ENCODE measurements around the gene GALNT10.
A peak's percentile ranks its signal among the peaks of the same experiment; 100 is the strongest.

GALNT10 gene

DNA sequence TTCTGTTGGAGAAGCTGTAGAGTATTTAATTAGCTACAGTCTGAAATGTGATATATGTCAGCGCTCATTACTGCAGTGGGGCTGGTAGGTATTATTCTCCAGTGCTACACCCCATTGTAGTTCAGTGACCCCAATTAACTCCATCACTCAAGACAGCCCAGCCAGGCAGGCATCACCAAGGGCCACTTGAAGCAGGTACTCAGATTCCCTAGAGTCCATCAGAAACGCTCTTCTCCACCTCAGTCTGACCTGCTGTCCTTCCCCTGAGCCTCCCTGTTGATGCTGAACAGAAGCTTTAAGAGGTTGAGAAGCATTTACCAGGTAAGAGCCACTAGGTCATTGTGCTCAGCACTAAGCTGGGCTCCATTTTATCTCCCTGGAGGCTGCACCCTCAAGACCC is 71.8 kb downstream of the GALNT10 start:
- no peak for FAIRE-seq
- no peak for DNase-seq (ENCODE audit: insufficient read length, low spot score)

DNA sequence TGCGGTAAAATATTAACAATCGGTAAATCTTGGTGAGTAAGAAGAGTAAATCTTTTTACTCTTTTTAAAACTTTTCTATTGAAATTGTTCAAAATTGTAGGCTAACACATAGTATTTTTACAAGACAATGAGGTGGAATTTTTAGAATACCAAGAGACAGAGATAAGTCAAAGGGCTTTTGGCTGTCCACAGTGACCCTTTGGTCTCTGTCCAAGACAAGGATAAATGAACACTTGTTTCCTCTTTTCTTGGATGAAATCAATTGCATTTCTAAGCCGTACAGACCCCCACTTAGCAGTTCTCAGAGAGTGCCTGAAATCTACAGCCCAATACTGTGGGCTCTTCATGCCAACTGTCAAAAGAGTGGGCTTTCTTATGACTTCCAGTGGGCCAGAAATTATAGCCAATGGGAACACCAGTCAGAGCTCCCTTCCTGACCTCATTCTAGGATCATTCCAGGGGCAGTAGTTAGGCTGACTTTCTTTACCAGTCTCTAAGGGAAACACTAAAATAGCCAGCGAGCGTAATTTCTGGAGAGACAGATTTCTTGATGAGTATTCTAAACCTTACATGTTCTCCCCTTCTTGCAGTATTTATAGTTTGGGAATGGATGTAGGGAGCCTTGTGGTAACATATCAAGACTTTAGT is 74.1 kb downstream of the GALNT10 start:
- no peak for DNase-seq (ENCODE audit: insufficient read length, low spot score)
- FAIRE-seq = peak; percentile 11

DNA sequence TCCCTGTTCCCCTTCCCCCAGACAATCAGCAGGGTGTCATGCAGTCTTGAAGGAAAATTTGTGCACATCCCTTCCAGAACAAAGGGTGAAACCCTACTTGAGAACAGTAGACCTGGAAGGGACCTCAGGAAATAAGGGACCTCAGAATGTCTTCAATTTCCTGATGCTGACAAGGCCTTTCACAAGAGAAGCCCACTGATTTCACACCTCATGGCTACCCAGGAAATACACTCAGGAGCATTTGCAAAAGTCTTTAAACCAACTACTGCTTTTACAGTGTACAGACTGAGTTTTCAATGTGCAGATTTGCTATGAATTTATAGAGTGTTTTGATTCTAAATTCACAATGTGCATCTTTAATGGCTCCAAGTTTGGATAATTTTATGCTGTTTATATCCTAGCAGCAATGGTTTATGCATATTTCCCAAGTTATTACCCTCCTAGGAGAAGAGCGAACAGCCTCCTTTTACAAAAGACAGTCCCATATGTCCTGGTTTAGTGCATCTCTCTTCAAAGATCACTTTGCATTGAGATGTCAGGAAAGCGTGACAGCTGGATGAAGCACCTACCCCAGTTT is 74.8 kb downstream of the GALNT10 start:
- no peak for FAIRE-seq
- DNase-seq (ENCODE audit: insufficient read length, low spot score) = no peak

DNA sequence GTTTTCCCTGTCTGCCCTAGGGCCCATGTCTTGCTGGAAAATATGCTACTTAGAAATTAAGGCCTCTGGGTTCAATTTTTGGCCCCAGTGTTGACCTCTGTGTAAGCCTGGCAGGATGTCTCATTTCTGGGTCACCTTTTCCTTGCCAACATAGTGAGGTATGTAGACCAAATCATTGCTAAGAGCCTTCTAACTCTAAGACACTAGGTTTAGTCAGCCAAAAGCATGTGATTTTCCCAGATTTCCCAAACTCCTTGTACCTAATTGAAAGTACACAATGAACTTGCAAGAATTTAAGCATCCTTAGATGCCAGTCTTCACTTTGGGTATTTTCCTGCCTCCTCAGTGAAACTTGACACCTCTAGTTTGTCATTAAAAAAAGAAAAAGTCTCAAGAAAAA is 77.0 kb downstream of the GALNT10 start:
- FAIRE-seq (no peak), DNase-seq (ENCODE audit: insufficient read length, low spot score) (no peak)

DNA sequence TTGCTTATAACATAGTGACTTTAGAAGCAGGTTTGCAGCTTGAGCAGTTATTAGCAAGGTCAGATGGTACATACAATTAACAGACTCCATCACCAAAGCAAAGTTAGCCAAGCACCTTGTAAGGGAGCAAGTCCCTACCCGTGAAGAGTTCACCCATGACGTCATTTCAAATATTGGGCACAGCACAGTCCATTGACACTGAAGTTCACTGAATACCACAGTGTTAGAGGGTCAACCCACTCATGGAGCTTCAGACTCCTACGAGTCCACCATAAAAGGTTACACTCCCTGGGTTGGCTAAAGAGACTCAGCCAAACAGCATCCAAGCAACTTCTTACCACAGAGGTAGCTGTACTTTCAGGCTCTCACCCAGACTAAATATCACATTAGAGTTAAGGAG is 77.5 kb downstream of the GALNT10 start:
- FAIRE-seq = no peak

DNA sequence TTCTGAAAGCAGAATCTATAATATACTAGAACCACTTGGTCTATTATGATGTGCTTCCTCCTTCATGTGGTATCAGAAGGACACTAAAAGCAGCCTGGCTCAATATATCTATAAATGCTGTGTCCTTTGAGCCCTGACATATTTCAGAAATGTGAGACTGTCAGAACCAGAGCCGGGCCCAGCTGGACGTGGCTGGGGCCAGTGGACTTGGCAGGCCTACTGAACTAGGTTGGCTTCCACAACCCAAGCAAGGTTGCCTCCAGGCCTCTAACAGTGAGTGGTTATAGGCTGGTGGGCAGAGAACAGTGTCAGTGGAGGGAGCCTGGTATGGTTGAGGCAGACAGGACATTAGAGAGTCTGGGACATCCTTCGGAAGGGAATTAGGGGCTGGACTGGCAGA is 78.9 kb downstream of the GALNT10 start:
- DNase-seq (ENCODE audit: insufficient read length, low spot score) = no peak
- FAIRE-seq = no peak

More for the DNA sequence above, 77.5 kb downstream of the GALNT10 start:
- no peak for DNase-seq (ENCODE audit: insufficient read length, low spot score)

DNA sequence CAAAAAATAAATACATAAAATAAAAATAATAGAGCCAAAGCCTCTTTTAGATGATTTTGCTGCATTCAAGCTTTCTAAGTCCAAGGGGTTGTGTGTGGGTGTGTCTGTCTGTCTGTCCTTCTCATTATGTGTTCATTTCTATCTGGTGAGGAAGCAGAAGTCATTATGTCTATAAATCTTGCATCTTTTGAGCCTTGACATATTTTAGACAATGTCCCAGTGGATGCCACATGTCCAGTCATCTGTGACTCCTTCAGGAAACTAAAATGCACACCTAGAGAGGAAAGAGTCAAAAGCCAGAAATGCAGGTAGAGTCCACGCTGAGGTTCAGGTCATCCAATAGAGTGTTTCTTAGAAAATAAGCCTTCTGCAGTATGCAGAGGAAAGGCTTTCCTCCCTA is 80.9 kb downstream of the GALNT10 start:
- FAIRE-seq = no peak

DNA sequence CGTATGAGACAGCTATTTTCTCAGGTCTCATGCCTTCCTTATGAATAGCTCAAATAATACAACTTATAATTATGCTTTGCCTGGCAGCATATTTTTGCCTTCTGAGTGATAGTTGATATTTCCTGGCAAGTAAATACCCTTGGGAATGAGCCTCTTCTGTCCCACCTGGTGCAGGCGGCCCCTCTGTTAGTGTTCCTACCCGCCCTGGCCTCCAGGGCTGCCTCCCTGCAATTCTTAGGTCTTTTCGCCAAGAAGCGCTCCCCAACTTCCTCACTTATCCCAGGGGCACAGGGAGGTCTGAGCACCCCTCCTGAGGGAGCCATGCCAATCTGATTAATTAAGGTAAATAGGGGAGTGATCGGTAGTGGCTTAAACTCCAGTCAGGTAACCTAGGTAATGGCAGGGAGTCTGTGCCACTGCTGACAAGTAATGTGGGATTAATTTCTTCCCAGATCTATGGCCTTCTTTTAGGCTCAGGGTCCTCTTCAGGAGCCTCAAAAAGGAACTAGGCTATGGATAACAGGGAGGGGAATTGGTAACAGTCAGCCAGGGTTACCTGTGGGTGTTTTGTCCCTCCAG is 81.5 kb downstream of the GALNT10 start:
- FAIRE-seq = no peak

More for the DNA sequence above, 80.9 kb downstream of the GALNT10 start:
- DNase-seq (ENCODE audit: insufficient read length, low spot score) = no peak

DNA sequence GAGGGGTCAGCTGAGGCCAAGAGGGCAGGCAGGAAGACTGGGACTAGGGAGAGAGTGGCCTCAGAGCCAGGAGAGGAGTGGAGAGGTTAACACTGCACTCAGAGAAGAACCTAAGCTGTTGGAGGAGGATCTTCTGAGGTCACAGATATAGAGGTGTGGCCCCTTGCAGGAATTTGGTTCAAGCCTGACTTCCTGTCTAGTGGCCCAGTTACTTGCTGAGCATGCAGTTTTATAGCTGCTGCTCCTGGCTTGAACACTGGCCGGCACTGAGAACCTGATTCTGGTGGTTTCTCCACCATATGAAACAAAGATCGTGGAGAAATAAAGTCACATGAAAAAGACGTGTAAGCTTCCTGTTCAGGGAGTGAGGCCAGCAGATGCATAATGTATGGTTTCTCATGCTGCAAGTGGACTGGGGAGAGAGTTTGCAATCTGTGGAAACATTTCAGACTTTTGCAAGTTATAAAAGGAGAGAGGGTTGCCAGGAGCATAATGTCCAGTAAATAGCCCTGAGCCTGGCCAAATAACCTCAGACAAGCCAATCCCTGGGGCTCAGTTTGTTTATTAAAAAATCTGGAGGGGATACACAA is 82.6 kb downstream of the GALNT10 start:
- FAIRE-seq = peak; percentile 83

More for the DNA sequence above, 81.5 kb downstream of the GALNT10 start:
- DNase-seq (ENCODE audit: insufficient read length, low spot score) = no peak

DNA sequence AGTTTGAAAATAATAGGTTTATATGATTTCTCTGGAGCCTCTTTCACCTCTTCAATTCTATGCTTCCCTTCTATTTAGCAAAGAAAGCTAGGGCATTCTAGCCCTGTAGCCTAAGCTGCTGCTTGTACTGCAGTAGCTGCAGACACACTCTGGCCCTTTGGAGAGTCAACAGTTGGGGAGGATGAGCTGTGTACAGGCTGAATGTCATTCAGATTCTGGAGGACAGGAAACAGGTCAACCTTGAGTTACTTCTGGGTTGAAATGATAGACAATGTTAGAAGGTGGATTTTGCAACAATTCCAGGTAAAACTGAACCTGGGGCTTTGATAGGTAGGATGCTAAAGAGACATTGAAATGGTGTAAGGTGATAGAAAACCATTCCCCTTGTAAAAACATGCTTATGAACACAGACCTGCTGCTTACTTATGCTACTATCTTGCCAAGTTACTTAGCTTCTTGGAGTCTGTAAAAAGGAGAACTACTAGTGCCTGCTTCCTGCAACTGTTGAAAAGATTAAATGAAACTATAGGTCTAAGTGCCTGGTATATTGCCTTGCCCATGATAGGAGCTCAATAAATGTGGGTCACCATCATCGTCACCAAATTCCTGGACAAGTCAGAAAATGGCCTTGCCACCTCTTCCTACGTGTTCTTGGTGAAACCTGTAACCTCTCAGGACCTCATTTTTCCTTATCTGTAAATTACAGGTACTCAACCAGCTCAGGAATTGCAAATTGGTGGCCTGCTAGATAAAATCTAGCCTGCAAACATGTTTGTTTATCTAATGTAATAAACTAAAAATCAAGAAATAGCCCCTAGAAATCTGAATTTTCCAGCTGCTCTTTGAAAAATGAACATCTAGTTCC is 83.7 kb downstream of the GALNT10 start:
- DNase-seq (ENCODE audit: insufficient read length, low spot score) (no peak), FAIRE-seq (peak; percentile 45)

More for the DNA sequence above, 82.6 kb downstream of the GALNT10 start:
- DNase-seq (ENCODE audit: insufficient read length, low spot score) = no peak

DNA sequence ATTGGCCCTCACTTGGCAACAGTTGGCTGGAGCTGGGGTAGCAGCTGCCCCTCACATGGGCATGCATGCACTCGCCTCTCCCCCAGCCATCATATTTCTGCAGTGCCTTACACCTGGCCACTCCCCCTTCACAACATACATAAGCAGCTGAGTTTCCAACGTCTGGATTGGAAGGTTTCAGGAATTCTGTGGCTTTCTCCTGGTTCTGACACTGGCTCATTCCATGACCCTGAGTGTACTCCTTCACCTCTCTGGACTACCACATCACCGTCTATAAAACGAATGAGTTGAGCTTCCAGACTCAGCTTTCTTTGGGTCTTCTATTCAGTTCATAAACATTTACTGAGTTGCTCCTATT is 84.3 kb downstream of the GALNT10 start:
- no peak for DNase-seq (ENCODE audit: insufficient read length, low spot score)
- FAIRE-seq = peak; percentile 11

DNA sequence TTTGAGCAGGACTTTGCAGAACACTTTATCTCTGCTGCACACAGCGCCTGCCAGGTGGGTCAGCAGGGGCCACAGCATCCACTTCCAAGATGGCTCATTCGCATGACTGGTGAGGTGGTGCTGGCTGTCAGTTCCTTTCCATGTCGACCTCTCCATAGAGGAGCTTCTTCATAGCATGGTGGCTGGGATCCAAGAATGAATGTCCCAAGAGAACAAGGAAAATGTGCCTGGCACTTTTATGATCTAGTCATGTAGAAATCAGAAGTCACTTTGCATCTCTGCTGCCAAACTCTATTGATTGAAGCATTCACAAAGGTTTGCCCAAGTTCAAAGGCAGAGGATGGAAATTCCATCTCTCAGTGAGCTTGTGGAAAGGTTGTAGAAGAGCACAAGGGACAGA is 85.0 kb downstream of the GALNT10 start:
- DNase-seq (ENCODE audit: insufficient read length, low spot score) (no peak), FAIRE-seq (no peak)

DNA sequence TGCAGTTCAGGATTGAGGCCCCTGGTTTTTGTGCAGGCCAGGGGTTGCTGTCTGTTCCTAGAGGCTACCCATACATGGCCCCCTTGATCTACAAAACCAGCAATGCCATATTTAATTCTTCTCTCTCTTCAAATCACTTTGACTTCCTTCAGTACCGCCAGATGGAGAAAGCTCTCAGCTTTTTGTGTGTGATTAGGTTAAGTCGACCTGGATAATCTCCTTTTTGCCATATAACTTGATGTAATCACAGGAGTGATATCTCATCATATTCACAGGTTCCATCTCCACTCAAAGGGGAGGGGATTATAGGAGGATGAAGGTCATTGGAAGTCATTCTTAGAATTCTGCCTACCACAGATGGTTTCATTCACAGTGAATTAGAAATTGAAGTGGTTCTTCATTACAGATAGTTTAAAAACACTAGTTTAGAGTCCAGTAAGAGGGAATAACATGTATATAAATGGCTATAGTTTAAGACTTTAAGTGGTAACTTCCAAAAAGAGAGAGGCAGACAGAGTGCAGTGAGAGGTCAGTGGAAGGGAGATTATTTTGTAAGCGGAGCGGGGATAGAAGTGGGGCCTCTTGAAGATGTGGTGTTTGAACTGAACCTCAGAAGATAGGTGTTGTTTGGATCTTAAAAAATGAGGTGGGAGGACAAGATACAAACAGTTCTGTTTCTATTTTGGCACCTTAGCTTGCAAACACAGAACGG is 85.9 kb downstream of the GALNT10 start:
- peak; percentile 71 for FAIRE-seq
- DNase-seq (ENCODE audit: insufficient read length, low spot score) = no peak

DNA sequence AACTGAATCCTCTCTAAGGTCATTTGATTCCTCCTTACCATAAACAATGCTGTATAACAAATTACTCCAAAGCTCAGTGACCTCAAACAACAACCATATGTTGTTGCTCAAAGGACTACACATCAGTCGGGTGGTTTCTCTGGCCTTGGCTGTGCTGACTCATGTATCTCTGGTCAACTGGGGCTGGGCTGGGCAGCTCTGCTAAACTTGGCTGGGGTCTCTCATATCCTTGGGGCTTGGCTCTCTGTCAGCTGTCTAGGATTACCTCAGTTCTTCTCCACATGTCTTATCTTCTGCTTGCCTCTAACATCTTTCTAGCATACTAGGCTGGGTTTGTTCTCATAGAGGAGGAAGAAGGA is 86.4 kb downstream of the GALNT10 start:
- DNase-seq (ENCODE audit: insufficient read length, low spot score) (no peak), FAIRE-seq (no peak)

DNA sequence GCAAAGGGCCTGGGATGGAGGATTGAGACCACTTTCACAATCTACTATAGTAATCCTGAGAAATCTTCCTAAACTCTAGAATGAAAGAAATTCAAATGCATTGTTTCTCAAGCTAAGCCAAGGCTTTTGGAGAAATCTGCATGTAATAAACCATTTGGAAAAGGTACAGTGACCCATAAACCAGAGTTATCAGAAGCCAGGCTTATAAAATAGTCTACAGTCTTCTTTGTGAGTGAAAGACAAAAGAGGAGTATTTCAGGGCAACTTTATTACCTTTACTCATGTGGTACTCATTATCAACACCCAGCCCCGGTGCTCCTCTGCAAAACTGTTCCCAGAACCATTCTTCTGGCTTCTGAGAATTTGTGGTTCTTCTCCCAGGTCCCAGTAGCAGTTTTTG is 87.0 kb downstream of the GALNT10 start:
- FAIRE-seq (no peak), DNase-seq (ENCODE audit: insufficient read length, low spot score) (no peak)

DNA sequence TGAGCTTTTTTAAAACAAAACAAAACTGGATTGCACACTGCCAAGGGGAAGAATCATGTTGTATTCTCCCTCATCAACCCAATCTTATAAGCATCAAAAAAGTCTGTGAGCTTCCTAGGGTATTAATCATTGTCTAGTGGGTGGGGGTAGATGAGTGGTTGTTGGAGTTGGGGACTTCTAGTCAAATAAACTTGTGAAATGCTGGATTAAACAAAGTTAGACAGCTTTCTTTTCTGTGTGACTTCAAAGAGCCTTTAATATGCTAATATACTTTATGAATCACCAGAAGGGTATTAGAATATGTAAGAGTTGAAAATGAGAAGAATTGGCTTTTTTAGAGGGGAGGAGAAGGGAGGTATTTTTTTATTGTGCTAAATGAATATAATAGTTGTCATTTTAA is 87.7 kb downstream of the GALNT10 start:
- no peak for DNase-seq (ENCODE audit: insufficient read length, low spot score)
- no peak for FAIRE-seq

DNA sequence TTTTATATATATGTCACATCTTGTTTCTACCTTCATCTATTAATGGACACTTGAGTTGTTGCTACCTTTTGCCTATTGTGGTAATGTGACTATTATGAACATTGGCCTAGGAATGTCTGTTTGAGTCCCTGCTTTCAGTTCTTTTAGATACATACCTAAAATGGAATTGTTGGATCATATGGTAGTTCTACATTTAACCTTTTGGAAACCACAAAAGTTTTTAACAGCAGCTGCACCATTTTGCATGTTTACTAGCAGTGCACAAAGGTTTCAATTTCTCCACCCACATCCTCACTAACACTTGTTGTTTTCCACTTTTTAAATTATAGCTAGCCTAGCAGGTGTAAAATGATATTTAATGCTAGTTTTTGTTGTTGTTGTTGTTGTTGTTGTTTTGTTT is 88.4 kb downstream of the GALNT10 start:
- DNase-seq (ENCODE audit: insufficient read length, low spot score) (no peak), FAIRE-seq (peak; percentile 71)

DNA sequence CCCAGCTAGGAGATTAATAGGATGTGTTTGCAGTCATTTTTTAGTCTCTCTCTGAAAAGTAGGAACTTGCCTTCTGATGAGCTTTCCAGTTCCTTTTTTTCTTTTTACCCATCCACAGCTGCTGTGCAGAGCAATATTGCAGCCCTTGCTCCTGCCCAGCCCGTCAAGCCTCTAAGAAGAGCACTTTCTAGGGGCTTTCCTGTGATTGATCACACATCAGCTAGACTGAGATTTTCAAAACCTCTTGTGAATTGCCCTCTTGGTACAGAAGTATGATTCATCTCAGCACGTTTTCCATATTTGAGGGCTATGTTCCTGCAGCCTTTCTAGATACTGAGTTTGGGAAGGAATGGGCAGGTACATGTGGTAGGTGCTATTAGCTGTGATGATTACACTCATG is 93.9 kb downstream of the GALNT10 start:
- DNase-seq (ENCODE audit: insufficient read length, low spot score) = no peak

DNA sequence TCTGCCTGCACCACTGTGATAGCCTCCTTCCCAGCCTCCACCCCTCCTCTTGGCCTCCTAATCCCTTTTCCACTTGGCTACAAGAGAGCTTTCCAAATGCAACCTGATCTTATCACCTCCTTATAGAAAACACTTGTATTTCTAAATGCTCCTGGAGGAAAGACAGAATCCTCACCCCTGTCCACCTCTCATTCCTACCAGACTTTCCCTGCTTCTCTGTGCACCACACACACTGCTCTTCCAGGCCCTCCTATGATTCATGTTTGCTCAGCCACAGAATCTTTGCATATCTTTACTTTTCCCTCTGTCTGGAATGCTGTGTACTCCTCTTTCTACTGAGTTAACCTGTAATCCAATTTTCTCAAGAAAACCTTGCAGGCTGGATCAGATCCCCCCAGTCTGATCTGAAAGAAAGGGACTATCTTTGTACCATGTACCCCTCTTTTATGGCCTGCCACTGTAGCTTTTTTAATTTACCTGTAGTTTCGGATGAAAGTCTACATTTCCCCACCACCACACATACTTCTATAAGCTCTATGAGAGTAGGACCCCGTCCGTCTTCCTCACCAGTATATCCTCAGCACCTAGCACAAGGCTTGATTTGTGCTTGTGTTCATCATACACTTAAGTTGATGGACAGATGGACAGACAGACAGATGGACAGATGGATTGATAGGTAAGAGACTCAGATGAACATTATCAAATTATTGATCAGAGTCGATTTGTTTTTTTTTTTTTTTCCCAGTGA is 95.3 kb downstream of the GALNT10 start:
- no peak for FAIRE-seq

More for the DNA sequence above, 93.9 kb downstream of the GALNT10 start:
- peak; percentile 93 for FAIRE-seq

DNA sequence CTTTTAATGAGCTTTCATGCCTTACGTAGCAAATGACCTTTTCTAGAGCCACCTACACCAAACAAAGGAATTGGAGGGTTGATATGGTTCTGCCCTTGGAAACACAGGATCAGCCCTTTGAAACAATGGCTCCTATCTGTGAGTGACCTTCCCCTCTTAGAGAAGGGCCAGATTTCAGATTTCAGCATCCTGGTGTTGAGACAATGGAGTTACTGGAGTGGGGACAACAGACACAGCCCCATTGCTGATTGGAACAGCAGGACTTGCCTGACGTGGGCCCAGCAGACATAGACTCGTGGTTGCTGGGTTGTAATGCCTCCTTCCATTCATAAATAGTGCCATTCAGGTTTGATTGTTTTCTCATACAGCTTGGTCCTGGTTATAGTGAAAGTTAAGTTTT is 96.0 kb downstream of the GALNT10 start:
- DNase-seq (ENCODE audit: insufficient read length, low spot score) = no peak

More for the DNA sequence above, 95.3 kb downstream of the GALNT10 start:
- no peak for DNase-seq (ENCODE audit: insufficient read length, low spot score)

More for the DNA sequence above, 96.0 kb downstream of the GALNT10 start:
- no peak for FAIRE-seq

Data from GM19239 (cell line).